Dendritic cell treated with granulocyte-macrophage colony-stimulating factor and Interleukin-4, amounts not matched to agents 40 ng/mL and 50 ng/mL, for 4 days (primary cell): ENCODE measurements around the gene GLB1L3.

ENCODE experiments used
- H3K27ac Mint-ChIP-seq: one replicate; pipeline ENCODE4 v1.8.0; 2022; ENCODE audit warnings: mild to moderate bottlenecking, mixed read lengths
- H3K27me3 Mint-ChIP-seq: one replicate; pipeline ENCODE4 v1.8.0; 2022; ENCODE audit warnings: mild to moderate bottlenecking, mixed read lengths
- H3K36me3 Mint-ChIP-seq: one replicate; pipeline ENCODE4 v1.8.0; 2022; ENCODE audit warnings: low read depth, mixed read lengths
- H3K4me1 Mint-ChIP-seq: one replicate; pipeline ENCODE4 v1.8.0; 2022; ENCODE audit warnings: low read depth, mixed read lengths
- H3K4me3 Mint-ChIP-seq: one replicate; pipeline ENCODE4 v1.8.0; 2022; ENCODE audit warnings: mild to moderate bottlenecking, moderate library complexity, mixed read lengths
- H3K9me3 Mint-ChIP-seq: one replicate; pipeline ENCODE4 v1.8.0; 2022; ENCODE audit warnings: mixed read lengths
- intact Hi-C: fragments of 100-400 bp; cut with micrococcal nuclease; formaldehyde crosslinking; loops from one replicate; pipeline ENCODE4 v1.15.0; 2022

The GLB1L3 gene

DNA sequence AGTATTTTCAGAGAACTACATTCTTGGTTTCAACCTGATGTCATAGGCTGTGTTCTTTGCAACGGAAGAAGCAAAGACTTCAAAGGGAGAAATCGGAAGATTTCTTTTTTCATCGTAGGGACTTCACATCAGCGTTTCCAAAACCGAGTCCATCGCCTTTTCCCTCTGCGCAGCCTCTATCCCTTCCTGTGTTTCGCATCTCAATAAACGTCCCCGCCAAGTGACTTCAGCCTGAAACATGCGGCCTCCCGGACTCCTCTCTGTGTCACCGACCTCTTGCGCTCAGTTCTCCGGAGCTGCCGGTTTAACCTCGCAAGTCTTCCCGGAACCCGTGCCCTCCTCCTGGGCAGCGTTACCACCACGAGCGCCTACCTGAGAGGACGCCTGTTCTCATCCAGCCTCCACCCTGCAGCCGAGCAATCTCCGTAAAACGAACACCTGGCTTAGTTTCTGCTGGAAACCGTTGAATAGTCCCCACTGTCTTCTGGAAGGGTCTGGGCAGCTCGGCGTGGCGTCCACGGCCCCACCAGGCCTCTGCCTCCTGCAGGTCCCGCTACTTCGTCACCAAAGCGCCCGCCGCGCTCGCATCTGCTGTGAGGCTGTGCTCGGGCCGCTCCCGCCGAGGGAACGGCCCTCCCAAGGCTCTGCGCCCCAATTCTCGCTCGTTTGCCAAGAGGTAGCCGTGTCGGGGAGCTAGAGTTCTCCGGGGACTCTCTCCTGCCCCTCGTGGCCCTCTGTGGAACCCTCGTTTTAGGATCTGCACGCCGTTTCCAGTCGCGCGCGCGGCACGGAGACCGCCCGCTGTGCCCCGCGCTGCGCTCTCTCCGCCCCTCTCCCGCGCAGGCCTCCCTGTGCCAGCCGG is at the start of gene GLB1L3:
Gene GLB1L3 (plus strand): TSS at position 846 of the 862 bp plus-strand sequence. CDS start 362 bp downstream, outside the sequence.
- Mint-ChIP-seq H3K9me3 (no peaks in the 10 kb centered on the region), H3K4me3 (peak within 1 kb of the TSS; percentile 55), H3K27me3 (peaks cover 86% of the 10 kb centered on the region), H3K27ac (no peak within 1 kb of the TSS), H3K4me1 (peaks cover 8% of the 10 kb centered on the region), H3K36me3 (no peaks in the 10 kb centered on the region)
- intact Hi-C loops = no loop called here

- H3K4me1 Mint-ChIP-seq = peaks cover 86% of the 10 kb centered on the region
- H3K36me3 Mint-ChIP-seq = peaks cover 30% of the 10 kb centered on the region
- H3K27ac Mint-ChIP-seq = no peak overlapping the region
- H3K4me3 Mint-ChIP-seq = no peak overlapping the region
- H3K9me3 Mint-ChIP-seq = no peaks in the 10 kb centered on the region
- no peaks in the 10 kb centered on the region for H3K27me3 Mint-ChIP-seq
- intact Hi-C loops = no loop called here
Observed at GRCh38 chr11:134226806-134227325, 49.3 kb upstream of the GLB1L3 start.

DNA sequence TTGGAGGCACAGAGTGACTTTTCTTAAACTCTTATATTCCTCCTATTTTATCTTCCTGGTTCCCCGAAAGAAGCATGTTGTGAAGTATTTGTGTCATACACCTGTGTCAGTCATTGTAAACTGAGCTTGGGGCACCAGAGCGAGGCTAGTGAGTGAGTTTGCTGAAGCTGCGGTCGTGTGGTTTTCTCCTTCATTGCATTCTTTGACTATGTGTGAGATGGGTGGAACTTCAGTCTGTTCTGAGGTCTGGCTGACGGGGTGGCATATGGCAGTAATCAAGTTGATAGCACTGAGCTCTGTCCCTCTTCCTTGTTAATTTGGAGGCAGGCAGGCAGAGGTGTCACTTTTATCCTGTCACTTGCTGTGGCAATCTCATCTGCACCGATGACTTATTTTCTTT is 47.6 kb upstream of the GLB1L3 start:
- Mint-ChIP-seq H3K36me3 (peaks cover 30% of the 10 kb centered on the region), H3K4me3 (no peak overlapping the region), H3K27ac (no peak overlapping the region), H3K4me1 (peaks cover 79% of the 10 kb centered on the region), H3K9me3 (no peaks in the 10 kb centered on the region), H3K27me3 (no peaks in the 10 kb centered on the region)
- intact Hi-C loops = no loop called here

- Mint-ChIP-seq H3K9me3 (no peaks in the 10 kb centered on the region), H3K27ac (peak overlapping the region; percentile 7), H3K27me3 (no peaks in the 10 kb centered on the region), H3K4me1 (peaks cover 79% of the 10 kb centered on the region), H3K4me3 (no peak overlapping the region), H3K36me3 (peaks cover 30% of the 10 kb centered on the region)
- intact Hi-C loops = no loop called here
Observed at GRCh38 chr11:134229126-134229790, 46.9 kb upstream of the GLB1L3 start.

DNA sequence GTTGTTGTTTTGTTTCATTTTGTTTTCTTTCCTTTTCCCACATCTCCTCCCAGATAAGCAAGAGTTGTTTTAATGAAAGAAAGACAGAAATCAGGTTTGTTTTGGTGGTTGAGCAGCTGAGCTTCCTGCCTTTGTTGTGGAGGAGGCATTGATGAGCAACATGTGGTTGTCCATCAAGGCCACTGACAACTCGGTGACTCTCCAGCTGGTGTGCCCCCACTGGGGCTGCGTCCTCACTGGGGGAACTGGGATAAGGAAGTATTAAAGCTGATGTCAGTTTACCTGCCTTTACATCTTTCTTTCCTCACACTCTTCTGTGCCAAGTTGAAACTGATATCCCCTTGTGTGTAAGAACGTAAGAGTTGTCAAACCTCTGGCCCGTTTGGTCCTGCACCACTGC is 45.8 kb upstream of the GLB1L3 start:
- Mint-ChIP-seq H3K4me3 (no peak overlapping the region), H3K27me3 (no peaks in the 10 kb centered on the region), H3K9me3 (no peaks in the 10 kb centered on the region), H3K27ac (peak overlapping the region; percentile 69), H3K36me3 (peaks cover 32% of the 10 kb centered on the region), H3K4me1 (peaks cover 73% of the 10 kb centered on the region)
- intact Hi-C loops = no loop called here

DNA sequence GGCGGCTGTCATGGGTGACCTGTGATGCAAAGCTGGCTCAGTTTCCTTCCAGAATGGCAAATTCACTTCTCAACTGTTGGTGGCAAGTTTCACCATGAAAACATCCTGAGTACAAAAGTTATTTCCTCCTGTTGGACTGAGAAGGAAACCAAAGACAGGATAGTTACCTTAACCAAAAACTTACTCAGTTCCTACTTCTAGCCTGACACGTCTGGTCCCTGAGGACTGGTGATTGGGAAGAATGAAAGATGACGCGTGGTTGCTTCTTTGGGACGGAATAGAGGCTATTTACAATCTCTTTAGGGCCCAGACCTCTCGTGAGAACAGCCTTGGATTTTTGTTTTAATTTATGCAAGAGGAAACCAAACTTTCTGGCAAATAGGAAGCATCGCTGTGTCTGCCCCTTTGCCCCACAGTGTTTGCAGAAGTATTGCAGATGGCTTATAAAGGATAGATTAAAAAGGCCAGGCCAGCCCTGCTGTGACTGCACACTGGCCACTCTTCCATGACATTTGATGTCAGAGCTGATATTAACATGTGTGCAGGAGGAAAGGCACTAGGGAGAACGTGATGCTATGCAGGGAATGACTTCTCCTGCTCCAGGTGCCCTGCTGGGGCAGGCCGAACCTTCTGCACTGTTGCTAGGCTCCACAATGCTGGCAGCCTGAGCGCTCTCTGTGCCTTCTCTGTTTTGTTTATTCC is 44.1 kb upstream of the GLB1L3 start:
- peaks cover 49% of the 10 kb centered on the region for H3K36me3 Mint-ChIP-seq
- H3K9me3 Mint-ChIP-seq = no peaks in the 10 kb centered on the region
- no peaks in the 10 kb centered on the region for H3K27me3 Mint-ChIP-seq
- H3K4me3 Mint-ChIP-seq = no peak overlapping the region
- peaks cover 56% of the 10 kb centered on the region for H3K4me1 Mint-ChIP-seq
- peak overlapping the region; percentile 69 for H3K27ac Mint-ChIP-seq
- intact Hi-C loops = no loop called here

DNA sequence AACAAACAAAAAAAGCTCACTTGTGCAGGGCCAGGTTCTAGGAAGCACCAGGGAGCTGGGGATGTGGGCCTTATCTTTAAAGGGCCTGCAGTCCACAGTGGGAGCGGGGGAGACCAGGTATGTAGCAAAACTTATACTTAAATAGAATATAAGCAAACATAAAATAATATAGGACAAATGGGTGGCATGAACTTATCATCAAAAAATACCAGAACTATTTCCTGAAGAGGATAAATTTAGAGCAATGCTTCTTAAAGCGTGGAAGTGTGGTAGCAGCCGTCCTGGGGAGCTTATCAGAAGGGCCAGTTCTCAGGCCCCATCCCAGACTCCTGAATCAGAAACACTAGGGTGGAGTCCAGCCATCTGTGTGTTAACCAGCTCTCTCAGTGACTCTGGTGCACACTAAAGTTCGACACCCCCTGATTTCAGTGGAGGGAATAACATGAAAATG is 42.4 kb upstream of the GLB1L3 start:
- Mint-ChIP-seq H3K9me3 (no peaks in the 10 kb centered on the region), H3K27ac (no peak overlapping the region), H3K4me1 (peaks cover 40% of the 10 kb centered on the region), H3K36me3 (peaks cover 57% of the 10 kb centered on the region), H3K4me3 (no peak overlapping the region), H3K27me3 (no peaks in the 10 kb centered on the region)
- intact Hi-C loops = no loop called here

DNA sequence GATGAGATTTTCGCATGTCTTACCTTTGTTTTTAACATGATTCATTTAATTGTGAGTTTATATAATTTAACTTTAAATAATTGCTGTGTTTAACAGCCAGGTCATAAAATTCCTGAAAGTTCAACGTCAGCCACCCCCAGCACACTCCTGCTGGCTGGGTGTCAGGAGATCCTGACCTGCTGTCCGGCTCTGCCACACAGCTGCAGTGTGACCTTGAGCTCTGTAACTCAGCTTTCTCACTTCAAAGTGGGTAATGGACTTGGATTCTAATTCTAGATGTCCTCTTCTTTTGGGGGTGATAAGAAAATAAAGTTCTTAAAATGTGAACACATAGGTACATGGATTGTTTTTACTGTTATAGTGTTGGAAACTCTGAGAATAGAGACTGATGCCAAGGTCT is 40.8 kb upstream of the GLB1L3 start:
- Mint-ChIP-seq H3K4me1 (peaks cover 24% of the 10 kb centered on the region), H3K4me3 (no peak overlapping the region), H3K27ac (no peak overlapping the region), H3K27me3 (no peaks in the 10 kb centered on the region), H3K36me3 (peaks cover 62% of the 10 kb centered on the region), H3K9me3 (no peaks in the 10 kb centered on the region)
- intact Hi-C loops = no loop called here

- Mint-ChIP-seq H3K4me1 (peaks cover 8% of the 10 kb centered on the region), H3K36me3 (peaks cover 69% of the 10 kb centered on the region), H3K9me3 (no peaks in the 10 kb centered on the region), H3K27me3 (no peaks in the 10 kb centered on the region), H3K27ac (no peak overlapping the region), H3K4me3 (no peak overlapping the region)
- intact Hi-C loops = no loop called here
Observed at GRCh38 chr11:134236834-134237556, 39.2 kb upstream of the GLB1L3 start.

DNA sequence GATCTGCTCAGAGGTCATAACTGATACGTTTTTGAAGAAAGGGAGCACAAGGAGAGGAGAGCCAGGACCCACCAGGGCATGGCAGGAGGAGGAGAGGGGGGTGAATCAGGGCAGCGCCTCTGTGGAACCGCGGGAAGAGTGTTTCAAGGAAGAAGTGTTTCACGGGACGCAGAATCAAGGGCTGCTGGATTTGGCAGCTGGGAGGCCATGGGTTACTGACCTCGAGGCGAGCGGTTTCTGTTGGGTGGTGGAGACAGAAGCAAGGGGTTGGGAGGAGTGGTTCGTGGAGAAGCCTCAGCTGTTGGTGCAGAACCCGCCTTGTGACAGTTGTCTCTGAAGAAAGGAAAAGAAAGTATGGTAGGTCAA is 38.6 kb upstream of the GLB1L3 start:
- Mint-ChIP-seq H3K4me3 (no peak overlapping the region), H3K9me3 (no peaks in the 10 kb centered on the region), H3K4me1 (peaks cover 3% of the 10 kb centered on the region), H3K36me3 (peaks cover 75% of the 10 kb centered on the region), H3K27me3 (no peaks in the 10 kb centered on the region), H3K27ac (no peak overlapping the region)
- intact Hi-C loops = no loop called here

DNA sequence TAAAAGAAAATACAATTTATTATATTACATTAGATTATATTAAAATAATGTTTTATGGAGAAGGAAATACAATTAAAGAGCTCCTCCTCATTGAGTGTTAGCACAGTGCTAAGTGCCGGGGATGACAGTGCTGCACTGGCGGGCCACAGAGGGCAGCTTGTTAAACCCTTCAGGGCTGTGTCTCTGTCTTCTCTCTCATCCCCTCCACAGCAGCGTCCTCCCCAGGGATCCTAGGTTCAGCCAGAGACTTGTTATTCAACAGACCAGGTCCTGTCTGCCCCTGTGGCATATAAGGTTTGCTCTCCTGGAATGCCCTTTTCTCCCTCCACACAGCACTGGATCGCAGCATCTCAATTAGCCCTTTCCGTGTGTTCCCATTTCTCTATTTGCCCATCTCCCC is 37.2 kb upstream of the GLB1L3 start:
- H3K27ac Mint-ChIP-seq = no peak overlapping the region
- H3K4me3 Mint-ChIP-seq = no peak overlapping the region
- peaks cover 89% of the 10 kb centered on the region for H3K36me3 Mint-ChIP-seq
- intact Hi-C loops = no loop called here
- H3K9me3 Mint-ChIP-seq = no peaks in the 10 kb centered on the region
- no peaks in the 10 kb centered on the region for H3K27me3 Mint-ChIP-seq
- H3K4me1 Mint-ChIP-seq = no peaks in the 10 kb centered on the region

DNA sequence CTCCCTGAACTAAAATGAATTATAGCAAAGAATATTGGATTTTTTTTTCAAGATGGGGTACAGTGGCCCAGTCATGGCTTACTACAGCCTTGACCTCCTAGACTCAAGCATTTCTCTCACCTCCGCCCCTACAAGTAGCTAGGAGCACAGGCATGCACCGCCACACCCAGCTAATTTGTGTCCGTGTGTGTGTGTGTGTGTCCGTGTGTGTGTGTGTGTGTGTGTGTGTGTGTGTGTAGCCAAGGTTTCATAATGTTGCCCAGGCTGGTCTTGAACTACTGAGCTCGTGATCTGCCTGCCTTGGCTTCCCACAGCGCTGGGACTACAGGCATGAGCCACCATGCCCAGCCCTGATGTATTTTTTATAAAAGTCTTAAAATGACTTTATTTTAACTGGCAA is 35.6 kb upstream of the GLB1L3 start:
- intact Hi-C loops = no loop called here
- Mint-ChIP-seq H3K9me3 (no peaks in the 10 kb centered on the region), H3K36me3 (peaks cover 93% of the 10 kb centered on the region), H3K27ac (no peak overlapping the region), H3K4me3 (no peak overlapping the region), H3K27me3 (no peaks in the 10 kb centered on the region), H3K4me1 (no peaks in the 10 kb centered on the region)

DNA sequence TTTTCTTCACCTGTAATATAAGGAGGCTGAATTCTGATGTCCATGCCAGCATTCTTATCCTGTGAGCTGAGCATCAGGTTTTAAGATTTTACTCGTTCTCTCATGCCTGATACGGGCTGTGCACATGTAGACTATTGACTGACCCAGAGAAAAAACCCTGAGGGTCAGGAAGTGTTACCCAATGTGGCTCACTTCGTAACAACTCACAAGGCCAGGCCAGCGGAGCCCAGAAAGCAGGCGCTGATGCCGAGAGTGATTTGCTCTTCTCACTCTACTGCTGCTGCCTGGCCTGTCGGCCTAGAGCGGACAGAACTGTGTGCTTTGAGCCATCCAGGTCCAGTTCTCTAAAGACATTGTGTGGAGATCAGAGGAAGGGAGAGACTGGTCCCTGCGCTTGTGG is 33.8 kb upstream of the GLB1L3 start:
- H3K27ac Mint-ChIP-seq = no peak overlapping the region
- intact Hi-C loops = no loop called here
- no peaks in the 10 kb centered on the region for H3K4me1 Mint-ChIP-seq
- H3K36me3 Mint-ChIP-seq = peaks cover 95% of the 10 kb centered on the region
- no peaks in the 10 kb centered on the region for H3K9me3 Mint-ChIP-seq
- H3K4me3 Mint-ChIP-seq = no peak overlapping the region
- no peaks in the 10 kb centered on the region for H3K27me3 Mint-ChIP-seq
